ENCODE results near the gene VPS54.

Gene VPS54

GRCh38 chr2:64019083-64019974, at the start of gene VPS54:
TSS of gene VPS54 (minus strand) at chr2:64019428. CDS start at chr2:63983999, 35,429 bp downstream.
- peak; percentile 65 for DNase-seq (ENCODE audit: low read depth)

- no peak for DNase-seq (ENCODE audit: low read depth)
These were observed 48.1 kb upstream of the VPS54 start for GRCh38 chr2:64067326-64067725.

- no peak for DNase-seq (ENCODE audit: low read depth)
These were observed 46.3 kb upstream of the VPS54 start for GRCh38 chr2:64065516-64065915.

GRCh38 chr2:64063924-64064331, 44.7 kb upstream of the VPS54 start:
- DNase-seq (ENCODE audit: low read depth) = peak; percentile 97

- no peak for DNase-seq (ENCODE audit: low read depth)
These were observed 44.2 kb upstream of the VPS54 start for GRCh38 chr2:64063454-64063853.

GRCh38 chr2:64062840-64063239, 43.6 kb upstream of the VPS54 start:
- DNase-seq (ENCODE audit: low read depth) = peak; percentile 59

- no peak for DNase-seq (ENCODE audit: low read depth)
These were observed 40.0 kb upstream of the VPS54 start for GRCh38 chr2:64059270-64059669.

- peak; percentile 17 for DNase-seq (ENCODE audit: low read depth)
These were observed 36.8 kb upstream of the VPS54 start for GRCh38 chr2:64056021-64056420.

- no peak for DNase-seq (ENCODE audit: low read depth)
These were observed 35.1 kb upstream of the VPS54 start for GRCh38 chr2:64054161-64054915.

- DNase-seq (ENCODE audit: low read depth) = no peak
These were observed 33.4 kb upstream of the VPS54 start for GRCh38 chr2:64052463-64053241.

- DNase-seq (ENCODE audit: low read depth) = peak; percentile 64
These were observed 30.5 kb upstream of the VPS54 start for GRCh38 chr2:64049633-64050220.

- no peak for DNase-seq (ENCODE audit: low read depth)
These were observed 26.7 kb upstream of the VPS54 start for GRCh38 chr2:64045938-64046337.

- DNase-seq (ENCODE audit: low read depth) = no peak
These were observed 20.9 kb upstream of the VPS54 start for GRCh38 chr2:64040161-64040560.

GRCh38 chr2:64036034-64036705, 16.9 kb upstream of the VPS54 start:
- DNase-seq (ENCODE audit: low read depth) = peak; percentile 86

- DNase-seq (ENCODE audit: low read depth) = no peak
These were observed 16.1 kb upstream of the VPS54 start for GRCh38 chr2:64035072-64035942.

GRCh38 chr2:64029116-64029665, 10.0 kb upstream of the VPS54 start:
- no peak for DNase-seq (ENCODE audit: low read depth)

- peak; percentile 46 for DNase-seq (ENCODE audit: low read depth)
These were observed 6.5 kb upstream of the VPS54 start for GRCh38 chr2:64025741-64026140.

- no peak for DNase-seq (ENCODE audit: low read depth)
These were observed 5.2 kb upstream of the VPS54 start for GRCh38 chr2:64024259-64024949.

GRCh38 chr2:64023485-64024258, 4.4 kb upstream of the VPS54 start:
- DNase-seq (ENCODE audit: low read depth) = no peak
